ENCODE data around the gene AGK. TPM values are rescaled to one million over a fixed set of nuclear protein-coding genes. Genes with fewer than 3 reads are reported as not detected.
A peak's percentile ranks its signal among the peaks of the same experiment; 100 is the strongest.

AGK gene
- total and polyA plus RNA-seq, 2 experiments from 2014 or later, result 25.6 to 30.8 TPM

DNA sequence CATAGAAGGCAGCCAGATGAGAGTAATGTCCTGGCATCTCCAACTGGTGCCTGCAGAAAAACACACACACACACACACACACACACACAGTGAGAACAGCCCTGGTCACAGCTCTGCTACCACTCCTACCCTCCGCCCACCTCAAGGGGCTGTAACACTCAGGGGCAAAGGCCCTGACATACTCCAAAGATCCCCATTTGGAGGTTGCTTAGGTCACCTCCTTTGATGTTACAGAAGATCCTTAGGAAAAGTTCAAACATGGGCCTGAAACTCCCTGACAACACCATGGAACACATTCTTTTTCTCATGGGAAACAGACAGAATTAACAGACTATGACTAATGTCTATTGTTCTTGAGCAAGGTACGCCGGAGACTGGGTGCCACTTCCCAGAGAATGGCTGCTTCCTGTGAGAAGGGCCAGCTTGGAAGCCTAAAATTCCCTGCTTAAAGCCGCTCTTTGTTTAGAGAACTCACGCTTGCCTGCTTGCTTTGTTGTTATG lies 123.0 kb downstream of the AGK start:
- Histone ChIP-seq H3K9me3 (ENCODE audit: low read depth) (no peaks in the 10 kb centered on the region), H3K4me3 (no peak overlapping the region), H3K27me3 (no peaks in the 10 kb centered on the region), H3K36me3 (no peaks in the 10 kb centered on the region), H3K27ac (no peak overlapping the region), H3K4me1 (ENCODE audit: low read depth) (no peaks in the 10 kb centered on the region)
- TF ChIP-seq, protein P1, sequence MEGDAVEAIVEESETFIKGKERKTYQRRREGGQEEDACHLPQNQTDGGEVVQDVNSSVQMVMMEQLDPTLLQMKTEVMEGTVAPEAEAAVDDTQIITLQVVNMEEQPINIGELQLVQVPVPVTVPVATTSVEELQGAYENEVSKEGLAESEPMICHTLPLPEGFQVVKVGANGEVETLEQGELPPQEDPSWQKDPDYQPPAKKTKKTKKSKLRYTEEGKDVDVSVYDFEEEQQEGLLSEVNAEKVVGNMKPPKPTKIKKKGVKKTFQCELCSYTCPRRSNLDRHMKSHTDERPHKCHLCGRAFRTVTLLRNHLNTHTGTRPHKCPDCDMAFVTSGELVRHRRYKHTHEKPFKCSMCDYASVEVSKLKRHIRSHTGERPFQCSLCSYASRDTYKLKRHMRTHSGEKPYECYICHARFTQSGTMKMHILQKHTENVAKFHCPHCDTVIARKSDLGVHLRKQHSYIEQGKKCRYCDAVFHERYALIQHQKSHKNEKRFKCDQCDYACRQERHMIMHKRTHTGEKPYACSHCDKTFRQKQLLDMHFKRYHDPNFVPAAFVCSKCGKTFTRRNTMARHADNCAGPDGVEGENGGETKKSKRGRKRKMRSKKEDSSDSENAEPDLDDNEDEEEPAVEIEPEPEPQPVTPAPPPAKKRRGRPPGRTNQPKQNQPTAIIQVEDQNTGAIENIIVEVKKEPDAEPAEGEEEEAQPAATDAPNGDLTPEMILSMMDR (IDR thresholded peaks at IDR 0.05; ENCODE audit: low read depth, low read length), result no peak
- DNase-seq (ENCODE audit: low read depth in 1 of 2, low spot score in 1 of 2), result peak in 1 of 2 donors; percentile 64

- TF ChIP-seq, protein P1 (IDR thresholded peaks at IDR 0.05; ENCODE audit: low read depth, low read length), result peak; percentile 42
- Histone ChIP-seq H3K36me3 (no peaks in the 10 kb centered on the region), H3K27me3 (no peaks in the 10 kb centered on the region), H3K4me3 (no peak overlapping the region), H3K9me3 (ENCODE audit: low read depth) (no peaks in the 10 kb centered on the region), H3K27ac (no peak overlapping the region), H3K4me1 (ENCODE audit: low read depth) (no peaks in the 10 kb centered on the region)
- peak in 1 of 2 donors; percentile 27 for DNase-seq (ENCODE audit: low read depth in 1 of 2, low spot score in 1 of 2)
These were observed 123.5 kb downstream of the AGK start for GRCh38 chr7:141674702-141675101.

- Histone ChIP-seq H3K36me3 (no peaks in the 10 kb centered on the region), H3K27ac (no peak overlapping the region), H3K4me3 (no peak overlapping the region), H3K27me3 (no peaks in the 10 kb centered on the region), H3K9me3 (ENCODE audit: low read depth) (no peaks in the 10 kb centered on the region), H3K4me1 (ENCODE audit: low read depth) (no peaks in the 10 kb centered on the region)
- DNase-seq (ENCODE audit: low read depth in 1 of 2, low spot score in 1 of 2), result no peak
- TF ChIP-seq, protein P1 (IDR thresholded peaks at IDR 0.05; ENCODE audit: low read depth, low read length), result no peak
These were observed 124.4 kb downstream of the AGK start for GRCh38 chr7:141675436-141676215.

DNA sequence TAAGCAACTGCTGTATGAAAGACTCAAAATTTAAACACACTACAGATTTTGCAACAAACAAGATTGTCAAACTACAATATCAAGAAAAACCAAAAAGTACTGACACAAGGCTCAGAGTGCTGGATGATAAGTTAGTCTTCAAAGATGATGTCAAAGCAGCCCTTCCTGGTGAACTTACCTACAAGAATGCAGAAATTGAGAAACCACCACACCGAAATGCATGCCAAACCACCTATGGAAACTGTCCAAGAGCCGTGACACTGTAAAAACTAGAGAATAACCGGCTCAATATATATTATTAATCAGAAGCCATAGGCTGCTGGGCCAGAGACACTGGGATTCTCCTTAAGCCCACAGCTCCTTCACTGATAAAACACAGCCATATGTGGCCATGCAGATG lies 125.4 kb downstream of the AGK start:
- Histone ChIP-seq H3K4me3 (no peak overlapping the region), H3K9me3 (ENCODE audit: low read depth) (no peaks in the 10 kb centered on the region), H3K36me3 (no peaks in the 10 kb centered on the region), H3K4me1 (ENCODE audit: low read depth) (no peaks in the 10 kb centered on the region), H3K27ac (no peak overlapping the region), H3K27me3 (no peaks in the 10 kb centered on the region)
- TF ChIP-seq, protein P1 (IDR thresholded peaks at IDR 0.05; ENCODE audit: low read depth, low read length), result no peak
- peak in 1 of 2 donors; percentile 58 for DNase-seq (ENCODE audit: low read depth in 1 of 2, low spot score in 1 of 2)

- peaks cover 3% of the 10 kb centered on the region for H3K36me3 ChIP-seq
- no peaks in the 10 kb centered on the region for H3K4me1 ChIP-seq (ENCODE audit: low read depth)
- no peaks in the 10 kb centered on the region for H3K27me3 ChIP-seq
- no peak overlapping the region for H3K27ac ChIP-seq
- DNase-seq (ENCODE audit: low read depth in 1 of 2, low spot score in 1 of 2), result no peak
- H3K4me3 ChIP-seq, result no peak overlapping the region
- TF ChIP-seq, protein P1 (IDR thresholded peaks at IDR 0.05; ENCODE audit: low read depth, low read length), result no peak
- H3K9me3 ChIP-seq (ENCODE audit: low read depth), result no peaks in the 10 kb centered on the region
These were observed 127.8 kb downstream of the AGK start for GRCh38 chr7:141679014-141679413.

All from cardiac muscle cell (in vitro differentiated cells and primary cell).